Activated gamma-delta T cell treated with anti-CD3 and anti-CD28 coated beads, Interleukin-2, amount 50 U/mL, for 16 hours (primary cell): ENCODE data around the gene TRPC4AP.

ENCODE experiments used
- DNase-seq: peaks from one replicate; pipeline ENCODE4 v3.0.0-alpha.2; 2020; ENCODE audit warnings: low read depth

The TRPC4AP gene

DNA sequence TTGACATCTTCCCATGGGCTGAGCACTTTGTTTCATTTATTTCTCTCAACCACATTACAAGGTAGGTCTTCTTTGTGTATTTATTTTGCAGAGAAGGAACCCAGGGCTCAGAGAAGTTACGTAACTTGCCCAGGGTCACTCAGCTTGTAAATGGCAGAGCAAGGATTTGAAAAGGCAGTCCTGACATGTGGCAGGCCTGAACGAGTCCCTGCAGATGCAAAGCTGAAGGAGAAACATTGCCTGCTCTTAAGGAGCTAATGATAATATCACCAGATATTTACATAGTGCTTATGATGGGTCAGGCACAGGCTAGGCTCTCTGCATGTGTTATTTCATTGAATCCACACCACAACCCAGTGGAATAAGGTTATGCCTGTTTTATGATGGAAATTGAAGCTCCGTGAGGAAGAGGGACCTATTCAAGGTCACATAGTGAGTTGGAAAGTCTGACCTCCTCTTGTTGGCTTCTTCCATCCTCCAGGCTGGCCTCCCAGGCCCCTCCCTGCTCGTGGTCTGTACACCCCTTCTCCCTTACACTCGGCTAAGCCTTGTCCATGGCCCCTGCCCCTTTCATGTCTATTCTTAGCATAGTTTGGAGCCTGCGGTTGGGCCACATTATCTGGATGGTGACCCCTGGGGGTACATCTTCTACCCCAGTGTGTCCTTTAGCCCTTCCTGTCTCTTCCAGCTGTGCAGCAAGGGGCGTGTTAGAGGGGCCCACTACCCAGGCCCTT, 124.4 kb downstream of the TRPC4AP start:
- no peak for DNase-seq

DNA sequence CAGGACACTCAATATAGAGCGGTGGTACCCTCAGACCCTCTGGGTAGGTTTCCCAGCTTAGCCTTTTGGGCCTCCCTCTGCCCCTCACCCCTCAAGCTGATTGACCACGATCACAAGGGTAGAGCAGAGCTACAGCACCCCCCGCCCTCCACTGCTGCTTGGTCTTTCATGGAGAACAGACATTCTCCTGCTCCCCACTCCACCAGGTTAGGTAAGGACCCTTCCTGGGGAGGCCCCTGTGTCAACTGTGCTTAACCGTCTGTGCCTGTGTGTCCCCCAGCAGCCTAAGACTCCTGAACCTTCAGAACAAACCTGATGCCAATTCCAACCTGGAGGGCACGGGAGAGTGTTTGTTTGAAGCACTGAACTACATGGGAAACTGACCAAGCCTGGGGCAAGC, 125.2 kb downstream of the TRPC4AP start:
- no peak for DNase-seq

DNA sequence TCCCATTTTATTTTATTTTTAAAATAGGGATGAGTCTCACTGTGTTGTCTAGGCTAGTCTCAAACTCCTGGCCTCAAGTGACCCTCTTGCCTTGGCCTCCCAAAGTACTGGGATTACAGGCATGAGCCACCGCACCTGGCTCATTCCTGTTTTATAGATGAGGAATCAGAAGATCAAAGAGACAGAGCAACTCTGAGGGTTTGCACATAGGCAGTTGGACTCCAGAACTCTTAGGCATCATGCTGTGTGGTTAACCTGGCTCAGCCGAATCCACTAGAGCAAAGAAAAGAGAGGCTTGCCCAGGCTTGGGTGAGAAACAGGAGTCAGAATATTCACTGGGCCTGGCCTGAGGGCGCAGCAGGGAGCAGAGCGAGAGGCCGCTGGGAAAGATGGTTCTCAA, 127.6 kb downstream of the TRPC4AP start:
- no peak for DNase-seq

DNA sequence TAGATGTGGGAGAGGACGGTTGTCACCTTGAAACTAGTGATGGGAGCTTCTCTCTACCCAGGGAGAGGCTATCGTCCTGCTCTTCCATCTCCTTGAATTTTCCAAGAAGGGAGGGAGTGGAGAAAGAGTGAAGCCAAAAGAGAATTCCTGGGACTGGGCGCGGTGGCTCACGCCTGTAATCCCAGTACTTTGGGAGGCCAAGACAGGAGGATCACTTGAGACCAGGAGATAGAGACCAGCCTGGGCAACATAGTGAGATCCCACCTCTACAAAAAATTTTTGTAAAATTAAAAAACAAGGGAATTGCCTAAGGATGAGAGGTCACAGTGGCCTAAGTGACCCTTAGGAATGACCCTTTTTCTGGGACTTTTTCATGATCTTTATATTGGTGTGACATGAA, 128.1 kb downstream of the TRPC4AP start:
- DNase-seq: no peak

DNA sequence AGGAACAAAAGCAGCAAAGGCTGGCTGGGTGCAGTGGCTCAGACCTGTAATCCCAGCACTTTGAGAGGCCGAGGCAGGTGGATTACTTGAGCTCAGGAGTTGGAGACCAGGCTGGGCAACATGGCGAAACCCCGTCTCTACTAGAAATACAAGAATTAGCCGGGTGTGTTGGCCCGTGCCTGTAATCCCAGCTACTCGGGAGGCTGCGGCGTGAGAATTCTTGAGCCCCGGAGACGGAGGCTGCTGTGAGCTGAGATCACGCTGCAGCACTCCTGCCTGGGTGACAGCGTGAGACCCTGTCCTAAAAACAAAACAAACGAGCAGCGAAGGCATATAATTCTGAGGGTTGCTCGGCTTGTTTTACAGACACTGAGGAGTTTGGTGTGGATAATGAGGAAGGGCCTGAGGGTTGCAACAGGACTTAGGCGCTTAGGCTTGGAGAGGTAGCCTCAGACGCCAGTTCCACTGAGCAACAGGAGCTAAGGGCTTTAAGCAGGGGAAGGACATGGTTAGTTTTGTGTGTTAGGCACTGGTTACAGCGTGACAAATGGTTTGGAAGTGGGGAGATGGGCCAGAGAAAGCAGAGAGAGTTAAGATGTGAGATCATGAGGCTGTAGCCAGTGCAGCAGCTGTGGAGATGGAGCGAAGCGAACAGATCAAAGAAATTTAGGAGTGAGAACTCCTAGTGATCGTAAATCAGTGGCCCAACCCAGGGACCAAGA, 135.7 kb downstream of the TRPC4AP start:
- DNase-seq: no peak

DNA sequence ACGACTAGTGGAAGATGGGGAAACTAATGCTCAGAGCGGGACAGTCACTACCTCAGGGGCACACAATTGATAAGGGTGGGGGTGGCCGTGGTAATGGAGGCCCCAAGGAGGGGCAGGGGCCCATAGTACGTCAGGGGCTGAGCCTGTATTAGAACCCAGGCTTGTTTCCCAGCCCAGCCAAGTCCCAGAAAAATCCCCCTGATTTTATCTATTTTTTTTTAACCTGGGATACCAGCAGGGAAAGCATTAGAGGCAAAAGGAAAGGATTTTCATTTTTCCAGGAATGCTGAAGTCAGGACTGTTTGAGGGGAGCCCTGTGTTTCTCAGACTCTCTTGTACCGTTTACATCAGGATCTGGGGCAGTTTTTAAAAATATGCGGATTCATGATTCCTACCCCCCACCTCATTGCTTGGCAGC, 136.6 kb downstream of the TRPC4AP start:
- DNase-seq: no peak

DNA sequence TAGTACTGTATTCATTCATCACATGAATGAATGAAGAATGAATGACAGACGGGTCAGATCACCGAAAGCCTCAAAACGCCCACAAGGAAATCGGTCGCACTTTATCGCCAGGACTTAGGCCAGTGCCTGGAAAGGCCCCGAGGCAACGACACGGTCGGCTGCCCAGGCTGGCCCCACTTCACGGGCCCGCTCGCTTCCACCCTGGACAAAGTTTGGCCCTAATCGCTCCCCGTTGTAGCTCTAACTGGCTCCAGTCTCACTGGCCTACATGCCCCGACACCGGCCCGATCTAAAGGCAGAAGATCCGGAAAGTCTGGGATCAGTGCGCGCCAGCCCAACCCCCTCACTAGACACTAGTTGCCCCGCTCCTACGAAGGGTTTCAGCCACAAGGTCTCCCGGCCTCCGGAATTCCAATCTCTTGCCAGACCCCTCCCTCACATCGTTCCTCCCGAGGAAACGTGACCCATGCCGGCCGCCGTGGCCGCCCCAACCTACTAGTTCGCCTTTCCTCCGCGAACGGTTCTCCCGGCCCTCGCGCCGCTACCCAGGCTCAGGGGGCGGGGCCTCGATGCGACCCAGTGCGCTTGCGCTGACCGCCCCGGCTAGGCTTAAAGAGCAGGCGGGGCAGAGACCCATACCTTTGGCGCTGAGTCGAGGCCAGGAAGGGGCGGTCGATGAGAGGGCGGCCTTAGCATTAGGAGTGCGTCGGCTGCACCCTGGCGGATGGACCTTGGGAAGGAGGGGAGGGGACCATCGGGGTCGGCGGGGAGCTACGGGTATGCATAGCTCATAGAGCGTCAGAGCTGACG, 137.2 kb downstream of the TRPC4AP start, which contains the start of the genes GSS and MYH7B:
GSS (minus strand) TSS at position 576 of the 810 bp plus-strand sequence. CDS start 3,954 bp downstream, outside the sequence.
MYH7B (plus strand) TSS at position 638 of the 810 bp plus-strand sequence. CDS start 22,138 bp downstream, outside the sequence.
- peak; percentile 96 for DNase-seq

DNA sequence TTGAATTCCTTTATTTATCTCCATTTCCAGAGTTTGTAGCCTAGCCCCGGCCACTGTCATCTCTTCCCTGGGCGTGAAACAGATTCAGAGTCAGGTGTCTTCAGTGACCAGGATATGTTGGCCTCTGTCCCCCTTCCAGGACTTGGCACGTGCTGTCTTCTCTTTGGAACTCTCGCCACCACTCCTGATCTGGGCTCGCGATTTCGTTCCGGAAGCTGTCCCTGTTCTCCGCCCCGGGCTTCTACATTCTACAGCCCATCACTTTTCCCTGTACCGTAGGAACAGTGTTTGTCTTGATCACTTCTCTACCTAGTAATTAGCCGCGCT, 137.7 kb downstream of the TRPC4AP start:
- no peak for DNase-seq

DNA sequence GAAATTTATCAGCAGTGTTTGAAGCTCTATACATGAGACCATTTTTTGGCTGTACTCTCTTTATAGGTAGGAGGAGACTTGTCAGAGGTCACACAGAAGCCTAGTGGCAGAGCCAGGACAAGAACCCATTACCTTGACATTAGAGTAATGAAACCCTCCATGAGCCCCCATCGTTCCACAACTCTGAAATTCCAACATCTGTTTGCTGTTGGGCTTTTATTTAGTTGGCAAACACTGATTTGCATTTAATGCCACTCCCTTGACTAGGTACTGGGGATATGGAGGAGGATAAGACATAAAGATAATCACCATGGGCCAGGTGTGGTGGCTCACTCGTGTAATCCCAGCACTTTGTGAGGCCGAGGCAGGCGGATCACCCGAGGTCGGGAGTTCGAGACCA, 138.6 kb downstream of the TRPC4AP start:
- DNase-seq: no peak

DNA sequence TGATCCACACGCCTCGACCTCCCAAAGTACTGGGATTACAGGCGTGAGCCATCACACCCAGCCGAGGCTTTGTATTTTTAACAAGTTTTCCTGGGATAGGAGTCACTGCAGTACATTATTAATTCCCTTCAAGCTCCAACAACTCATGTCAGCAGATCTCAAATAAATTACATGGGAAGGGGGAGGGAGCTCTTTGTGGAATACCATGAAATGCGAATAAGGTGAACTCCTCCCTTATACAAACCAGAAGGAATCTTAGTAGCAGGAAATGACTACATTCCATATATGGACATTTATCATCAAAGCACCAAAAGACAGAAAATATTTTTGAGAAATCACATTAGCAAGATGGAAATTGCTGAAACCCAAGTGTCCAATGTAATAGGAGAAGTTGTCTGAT, 139.9 kb downstream of the TRPC4AP start:
- no peak for DNase-seq
